GM23338 (cell line): Measurements from ENCODE around the gene PSMA8. TPM values are rescaled to one million over a fixed set of nuclear protein-coding genes. Genes with fewer than 3 reads are reported as not detected.

Source experiments
- ATAC-seq: fragments of 200-7000 bp; cut with Tn5 transposase; 3 replicates; pipeline ENCODE4 v1.9.1; 2020
- DNase-seq: peaks from one replicate; pipeline ENCODE4 v3.0.0-alpha.2; 2015; ENCODE audit warnings: low spot score
- H2AFZ ChIP-seq: fragments of 200-600 bp; sonication (generic); 2 replicates; pipeline ENCODE4 v1.8.0; 2016; ENCODE audit warnings: antibody characterized with exemption, mild to moderate bottlenecking, moderate library complexity
- H3F3A ChIP-seq: fragments of 200-600 bp; sonication (generic); replicated peaks from 2 replicates; pipeline ENCODE4 v1.8.0; 2017; ENCODE audit warnings: antibody characterized with exemption, mixed run types, low read depth
- H3K27ac ChIP-seq: fragments of 200-600 bp; sonication (generic); 2 replicates; pipeline ENCODE4 v1.6.1; 2016; ENCODE audit warnings: low read depth
- H3K27me3 ChIP-seq: fragments of 200-600 bp; sonication (generic); 2 replicates; pipeline ENCODE4 v1.8.0; 2016; ENCODE audit warnings: mild to moderate bottlenecking, mixed run types, moderate library complexity; ENCODE audit not compliant: insufficient read depth
- H3K36me3 ChIP-seq: fragments of 200-600 bp; sonication (generic); 2 replicates; pipeline ENCODE4 v1.8.0; 2016; ENCODE audit warnings: mild to moderate bottlenecking; ENCODE audit not compliant: insufficient read depth
- H3K4me1 ChIP-seq: fragments of 200-600 bp; sonication (generic); 2 replicates; pipeline ENCODE4 v1.8.0; 2016; ENCODE audit warnings: mild to moderate bottlenecking, moderate library complexity; ENCODE audit not compliant: insufficient read depth
- H3K4me2 ChIP-seq: fragments of 200-600 bp; sonication (generic); 2 replicates; pipeline ENCODE4 v1.7.1; 2017; ENCODE audit warnings: mixed run types
- H3K4me3 ChIP-seq: fragments of 200-600 bp; sonication (generic); 2 replicates; pipeline ENCODE4 v1.6.1; 2016; ENCODE audit warnings: mixed run types
- H3K79me2 ChIP-seq: fragments of 200-600 bp; sonication (generic); replicated peaks from 2 replicates; pipeline ENCODE4 v1.8.0; 2017; ENCODE audit warnings: mild to moderate bottlenecking; ENCODE audit not compliant: insufficient read depth
- H3K9me2 ChIP-seq: fragments of 200-600 bp; sonication (generic); 2 replicates; pipeline ENCODE4 v1.8.0; 2017; ENCODE audit not compliant: insufficient read depth
- H4K20me1 ChIP-seq: fragments of 200-600 bp; sonication (generic); replicated peaks from 2 replicates; pipeline ENCODE4 v1.8.0; 2017; ENCODE audit warnings: mild to moderate bottlenecking; ENCODE audit not compliant: insufficient read depth
- H3K27ac Mint-ChIP-seq: 2 replicates; pipeline ENCODE4 v1.8.0; 2020; ENCODE audit warnings: inconsistent platforms, mild to moderate bottlenecking, moderate library complexity, mixed read lengths
- H3K27me3 Mint-ChIP-seq: 3 replicates; pipeline ENCODE4 v1.8.0; 2022; ENCODE audit warnings: low read depth, mild to moderate bottlenecking, moderate library complexity, mixed read lengths, inconsistent platforms; ENCODE audit not compliant: insufficient read depth, poor library complexity
- H3K36me3 Mint-ChIP-seq: 3 replicates; pipeline ENCODE4 v1.8.0; 2021; ENCODE audit warnings: low read depth, mild to moderate bottlenecking, inconsistent platforms, moderate library complexity, mixed read lengths
- H3K4me1 Mint-ChIP-seq: 3 replicates; pipeline ENCODE4 v1.8.0; 2020; ENCODE audit warnings: mild to moderate bottlenecking, inconsistent platforms, mixed read lengths
- H3K4me3 Mint-ChIP-seq: 3 replicates; pipeline ENCODE4 v1.8.0; 2021; ENCODE audit warnings: moderate library complexity, mild to moderate bottlenecking, inconsistent platforms, mixed read lengths
- H3K9me3 Mint-ChIP-seq: 3 replicates; pipeline ENCODE4 v1.8.0; 2020; ENCODE audit warnings: moderate library complexity, mild to moderate bottlenecking, inconsistent platforms, mixed read lengths
- CREB1 ChIP-seq: fragments of 250-450 bp; sonication (Bioruptor Pico); IDR thresholded peaks from 2 replicates; pipeline ENCODE4 v1.5.0; 2020; ENCODE audit warnings: low read depth, mild to moderate bottlenecking, moderate library complexity
- CTCF ChIP-seq, 2 experiments: fragments of 200-600 bp in 1 of 2; sonication (generic) in 1 of 2; conservative IDR thresholded peaks; 2 replicates each; pipeline versions ENCODE4 v1.5.1 to v1.6.1; 2016 to 2017; ENCODE audit warnings: antibody characterized with exemption in 2 of 2, low read depth in 2 of 2, mild to moderate bottlenecking in 2 of 2, moderate library complexity in 1 of 2
- ETS1 ChIP-seq: IDR thresholded peaks from 2 replicates; pipeline ENCODE4 v1.6.1; 2016; ENCODE audit warnings: antibody characterized with exemption
- EZH2 ChIP-seq: fragments of 200-600 bp; sonication (generic); IDR thresholded peaks from one replicate; pipeline ENCODE4 v1.8.0; 2017; ENCODE audit warnings: antibody characterized with exemption, mild to moderate bottlenecking, low read depth; ENCODE audit not compliant: unreplicated experiment
- EZH2phosphoT487 ChIP-seq: fragments of 200-600 bp; sonication (generic); IDR thresholded peaks from one replicate; pipeline ENCODE4 v1.8.1; 2018; ENCODE audit warnings: antibody characterized with exemption; ENCODE audit not compliant: unreplicated experiment
- JUNB ChIP-seq: IDR thresholded peaks from one replicate; pipeline ENCODE4 v1.6.1; 2016; ENCODE audit warnings: antibody characterized with exemption; ENCODE audit not compliant: unreplicated experiment
- NANOG ChIP-seq: IDR thresholded peaks from 2 replicates; pipeline ENCODE4 v1.6.1; 2016; ENCODE audit warnings: antibody characterized with exemption, borderline replicate concordance
- POLR2AphosphoS5 ChIP-seq: IDR thresholded peaks from 2 replicates; pipeline ENCODE4 v1.6.1; 2016; ENCODE audit warnings: antibody characterized with exemption, low read depth
- REST ChIP-seq: IDR thresholded peaks from one replicate; pipeline ENCODE4 v1.6.1; 2018; ENCODE audit warnings: antibody characterized with exemption; ENCODE audit not compliant: unreplicated experiment
- STAT1 ChIP-seq: IDR thresholded peaks from one replicate; pipeline ENCODE4 v1.6.1; 2016; ENCODE audit warnings: antibody characterized with exemption; ENCODE audit not compliant: unreplicated experiment
- ZNF114 ChIP-seq: fragments of 250-450 bp; sonication (Bioruptor Pico); IDR thresholded peaks from 2 replicates; pipeline ENCODE4 v1.5.0; 2020; ENCODE audit warnings: mild to moderate bottlenecking, moderate library complexity
- ZNF331 ChIP-seq: fragments of 250-450 bp; sonication (Bioruptor Pico); IDR thresholded peaks from 2 replicates; pipeline ENCODE4 v1.5.0; 2020; ENCODE audit warnings: low read depth, mild to moderate bottlenecking, moderate library complexity
- ZNF462 ChIP-seq: fragments of 250-450 bp; sonication (Bioruptor Pico); IDR thresholded peaks from 2 replicates; pipeline ENCODE4 v1.5.0; 2020; ENCODE audit warnings: mild to moderate bottlenecking, moderate library complexity
- polyA plus RNA-seq: library from polyadenylated mRNA; unstranded; fragments of >200 nt; fragmentation: Nextera tagmentation; extraction: Ambion mirVana; gene quantifications from 2 replicates; pipeline ENCODE4 v1.2.1, GENCODE V29; 2016
- total RNA-seq: library from RNA; depleted of rRNA; stranded (reverse); fragments of >200 nt; shearing (Covaris generic); gene quantifications from 2 replicates; pipeline ENCODE4 v1.2.3, GENCODE V29; 2014

Gene PSMA8
- total and polyA plus RNA-seq, 2 experiments from 2014 or later, result not detected

GRCh38 chr18:26207937-26208336 is 74.3 kb downstream of the PSMA8 start:
- Histone ChIP-seq H3K36me3 (no peaks in the 10 kb centered on the region), H3F3A (no peaks in the 10 kb centered on the region), H3K4me3 (no peak overlapping the region), H3K9me2 (0 out of 2 replicates have a peak, but pooled peaks cover 4% of the 10 kb centered on the region), H3K4me2 (no peak overlapping the region), H3K4me1 (no peaks in the 10 kb centered on the region), H3K79me2 (no peaks in the 10 kb centered on the region), H2AFZ (no peak overlapping the region), H4K20me1 (no peaks in the 10 kb centered on the region), H3K27me3 (no peaks in the 10 kb centered on the region), H3K27ac (no peak overlapping the region)
- Mint-ChIP-seq H3K4me3 (no peak overlapping the region), H3K36me3 (no peaks in the 10 kb centered on the region), H3K27me3 (peaks cover 3% of the 10 kb centered on the region), H3K4me1 (no peaks in the 10 kb centered on the region), H3K27ac (no peak overlapping the region), H3K9me3 (no peaks in the 10 kb centered on the region; the same call in 2 of the 3 replicates)
- ATAC-seq, result no peak
- DNase-seq, result no peak
- no peak for TF ChIP-seq POLR2AphosphoS5
- TF ChIP-seq CTCF (conservative IDR thresholded peaks at IDR 0.05; ENCODE audit: low read depth in 2 of 2), result no peak
- no peak for TF ChIP-seq JUNB
- no peak for TF ChIP-seq EZH2
- no peak for TF ChIP-seq ZNF331 (CRISPR knock-in tag)
- TF ChIP-seq ETS1, result no peak
- no peak for TF ChIP-seq NANOG
- TF ChIP-seq ZNF462, result no peak
- no peak for TF ChIP-seq EZH2phosphoT487
- TF ChIP-seq REST, result no peak
- TF ChIP-seq CREB1 (CRISPR knock-in tag), result no peak
- no peak for TF ChIP-seq STAT1
- TF ChIP-seq ZNF114 (CRISPR knock-in tag), result no peak
